Measurements from ENCODE around the gene SPEG. TPM values are rescaled to one million over a fixed set of nuclear protein-coding genes. Genes with fewer than 3 reads are reported as not detected.

Gene SPEG
- total and polyA plus RNA-seq, 2 experiments from 2014 or later, result 12.6 to 32.4 TPM

DNA sequence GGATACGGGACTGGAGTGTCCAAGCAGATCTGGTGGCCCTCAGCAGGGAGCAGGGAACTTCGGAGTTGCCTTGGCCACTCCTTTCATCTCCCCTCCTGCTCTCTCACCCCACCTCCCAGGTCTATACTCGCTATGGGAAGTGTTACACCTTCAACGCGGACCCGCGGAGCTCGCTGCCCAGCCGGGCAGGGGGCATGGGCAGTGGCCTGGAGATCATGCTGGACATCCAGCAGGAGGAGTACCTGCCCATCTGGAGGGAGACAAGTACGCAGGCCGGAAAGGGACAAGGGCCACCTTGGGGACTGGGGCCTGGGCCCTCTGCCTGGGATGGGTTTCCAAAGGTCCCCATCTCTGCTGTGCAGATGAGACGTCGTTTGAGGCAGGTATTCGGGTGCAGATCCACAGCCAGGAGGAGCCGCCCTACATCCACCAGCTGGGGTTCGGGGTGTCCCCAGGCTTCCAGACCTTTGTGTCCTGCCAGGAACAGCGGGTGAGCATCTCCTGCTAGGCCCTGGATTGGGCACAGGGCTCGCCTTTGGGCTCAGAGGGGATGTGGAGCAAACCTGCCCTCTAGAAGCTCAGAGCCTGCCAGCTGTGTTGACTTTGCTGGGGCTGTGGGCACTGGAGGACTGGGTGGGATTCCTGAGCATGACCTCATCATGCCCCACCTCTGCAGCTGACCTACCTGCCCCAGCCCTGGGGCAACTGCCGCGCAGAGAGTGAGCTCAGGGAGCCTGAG is 97.2 kb downstream of the SPEG start:
- Histone ChIP-seq H3F3A (replicated peaks; ENCODE audit: low read depth) (no peaks in the 10 kb centered on the region), H3K9me2 (ENCODE audit: insufficient read depth) (no peaks in the 10 kb centered on the region), H3K4me2 (no peak overlapping the region), H4K20me1 (replicated peaks; ENCODE audit: insufficient read depth) (no peaks in the 10 kb centered on the region), H2AFZ (no peak overlapping the region), H3K4me1 (ENCODE audit: insufficient read depth) (peaks cover 10% of the 10 kb centered on the region), H3K27me3 (ENCODE audit: insufficient read depth) (peaks cover 29% of the 10 kb centered on the region), H3K4me3 (no peak overlapping the region), H3K79me2 (replicated peaks; ENCODE audit: insufficient read depth) (no peaks in the 10 kb centered on the region), H3K27ac (ENCODE audit: low read depth) (no peak overlapping the region), H3K36me3 (ENCODE audit: insufficient read depth) (no peaks in the 10 kb centered on the region; the same call in 1 of the 2 replicates)
- ATAC-seq (no peak), DNase-seq (ENCODE audit: low spot score) (no peak)
- no peak overlapping the region for H3K4me3 Mint-ChIP-seq
- H3K4me1 Mint-ChIP-seq, result peaks cover 27% of the 10 kb centered on the region
- H3K27ac Mint-ChIP-seq, result no peak overlapping the region
- TF ChIP-seq CTCF (conservative IDR thresholded peaks at IDR 0.05; ENCODE audit: low read depth in 2 of 2) (no peak), EZH2 (IDR thresholded peaks at IDR 0.05; ENCODE audit: low read depth, unreplicated experiment) (no peak), STAT1 (IDR thresholded peaks at IDR 0.05; ENCODE audit: unreplicated experiment) (no peak), NANOG (IDR thresholded peaks at IDR 0.05; ENCODE audit: borderline replicate concordance) (no peak), JUNB (IDR thresholded peaks at IDR 0.05; ENCODE audit: unreplicated experiment) (no peak), ZNF331 (CRISPR knock-in tag; IDR thresholded peaks at IDR 0.05; ENCODE audit: low read depth) (no peak), POLR2AphosphoS5 (IDR thresholded peaks at IDR 0.05; ENCODE audit: low read depth) (no peak), ZNF114 (CRISPR knock-in tag; IDR thresholded peaks at IDR 0.05) (no peak), CREB1 (CRISPR knock-in tag; IDR thresholded peaks at IDR 0.05; ENCODE audit: low read depth) (no peak), EZH2phosphoT487 (IDR thresholded peaks at IDR 0.05; ENCODE audit: unreplicated experiment) (no peak)
- TF ChIP-seq, protein P1, sequence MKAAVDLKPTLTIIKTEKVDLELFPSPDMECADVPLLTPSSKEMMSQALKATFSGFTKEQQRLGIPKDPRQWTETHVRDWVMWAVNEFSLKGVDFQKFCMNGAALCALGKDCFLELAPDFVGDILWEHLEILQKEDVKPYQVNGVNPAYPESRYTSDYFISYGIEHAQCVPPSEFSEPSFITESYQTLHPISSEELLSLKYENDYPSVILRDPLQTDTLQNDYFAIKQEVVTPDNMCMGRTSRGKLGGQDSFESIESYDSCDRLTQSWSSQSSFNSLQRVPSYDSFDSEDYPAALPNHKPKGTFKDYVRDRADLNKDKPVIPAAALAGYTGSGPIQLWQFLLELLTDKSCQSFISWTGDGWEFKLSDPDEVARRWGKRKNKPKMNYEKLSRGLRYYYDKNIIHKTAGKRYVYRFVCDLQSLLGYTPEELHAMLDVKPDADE (IDR thresholded peaks at IDR 0.05), result no peak
- TF ChIP-seq, protein P2, sequence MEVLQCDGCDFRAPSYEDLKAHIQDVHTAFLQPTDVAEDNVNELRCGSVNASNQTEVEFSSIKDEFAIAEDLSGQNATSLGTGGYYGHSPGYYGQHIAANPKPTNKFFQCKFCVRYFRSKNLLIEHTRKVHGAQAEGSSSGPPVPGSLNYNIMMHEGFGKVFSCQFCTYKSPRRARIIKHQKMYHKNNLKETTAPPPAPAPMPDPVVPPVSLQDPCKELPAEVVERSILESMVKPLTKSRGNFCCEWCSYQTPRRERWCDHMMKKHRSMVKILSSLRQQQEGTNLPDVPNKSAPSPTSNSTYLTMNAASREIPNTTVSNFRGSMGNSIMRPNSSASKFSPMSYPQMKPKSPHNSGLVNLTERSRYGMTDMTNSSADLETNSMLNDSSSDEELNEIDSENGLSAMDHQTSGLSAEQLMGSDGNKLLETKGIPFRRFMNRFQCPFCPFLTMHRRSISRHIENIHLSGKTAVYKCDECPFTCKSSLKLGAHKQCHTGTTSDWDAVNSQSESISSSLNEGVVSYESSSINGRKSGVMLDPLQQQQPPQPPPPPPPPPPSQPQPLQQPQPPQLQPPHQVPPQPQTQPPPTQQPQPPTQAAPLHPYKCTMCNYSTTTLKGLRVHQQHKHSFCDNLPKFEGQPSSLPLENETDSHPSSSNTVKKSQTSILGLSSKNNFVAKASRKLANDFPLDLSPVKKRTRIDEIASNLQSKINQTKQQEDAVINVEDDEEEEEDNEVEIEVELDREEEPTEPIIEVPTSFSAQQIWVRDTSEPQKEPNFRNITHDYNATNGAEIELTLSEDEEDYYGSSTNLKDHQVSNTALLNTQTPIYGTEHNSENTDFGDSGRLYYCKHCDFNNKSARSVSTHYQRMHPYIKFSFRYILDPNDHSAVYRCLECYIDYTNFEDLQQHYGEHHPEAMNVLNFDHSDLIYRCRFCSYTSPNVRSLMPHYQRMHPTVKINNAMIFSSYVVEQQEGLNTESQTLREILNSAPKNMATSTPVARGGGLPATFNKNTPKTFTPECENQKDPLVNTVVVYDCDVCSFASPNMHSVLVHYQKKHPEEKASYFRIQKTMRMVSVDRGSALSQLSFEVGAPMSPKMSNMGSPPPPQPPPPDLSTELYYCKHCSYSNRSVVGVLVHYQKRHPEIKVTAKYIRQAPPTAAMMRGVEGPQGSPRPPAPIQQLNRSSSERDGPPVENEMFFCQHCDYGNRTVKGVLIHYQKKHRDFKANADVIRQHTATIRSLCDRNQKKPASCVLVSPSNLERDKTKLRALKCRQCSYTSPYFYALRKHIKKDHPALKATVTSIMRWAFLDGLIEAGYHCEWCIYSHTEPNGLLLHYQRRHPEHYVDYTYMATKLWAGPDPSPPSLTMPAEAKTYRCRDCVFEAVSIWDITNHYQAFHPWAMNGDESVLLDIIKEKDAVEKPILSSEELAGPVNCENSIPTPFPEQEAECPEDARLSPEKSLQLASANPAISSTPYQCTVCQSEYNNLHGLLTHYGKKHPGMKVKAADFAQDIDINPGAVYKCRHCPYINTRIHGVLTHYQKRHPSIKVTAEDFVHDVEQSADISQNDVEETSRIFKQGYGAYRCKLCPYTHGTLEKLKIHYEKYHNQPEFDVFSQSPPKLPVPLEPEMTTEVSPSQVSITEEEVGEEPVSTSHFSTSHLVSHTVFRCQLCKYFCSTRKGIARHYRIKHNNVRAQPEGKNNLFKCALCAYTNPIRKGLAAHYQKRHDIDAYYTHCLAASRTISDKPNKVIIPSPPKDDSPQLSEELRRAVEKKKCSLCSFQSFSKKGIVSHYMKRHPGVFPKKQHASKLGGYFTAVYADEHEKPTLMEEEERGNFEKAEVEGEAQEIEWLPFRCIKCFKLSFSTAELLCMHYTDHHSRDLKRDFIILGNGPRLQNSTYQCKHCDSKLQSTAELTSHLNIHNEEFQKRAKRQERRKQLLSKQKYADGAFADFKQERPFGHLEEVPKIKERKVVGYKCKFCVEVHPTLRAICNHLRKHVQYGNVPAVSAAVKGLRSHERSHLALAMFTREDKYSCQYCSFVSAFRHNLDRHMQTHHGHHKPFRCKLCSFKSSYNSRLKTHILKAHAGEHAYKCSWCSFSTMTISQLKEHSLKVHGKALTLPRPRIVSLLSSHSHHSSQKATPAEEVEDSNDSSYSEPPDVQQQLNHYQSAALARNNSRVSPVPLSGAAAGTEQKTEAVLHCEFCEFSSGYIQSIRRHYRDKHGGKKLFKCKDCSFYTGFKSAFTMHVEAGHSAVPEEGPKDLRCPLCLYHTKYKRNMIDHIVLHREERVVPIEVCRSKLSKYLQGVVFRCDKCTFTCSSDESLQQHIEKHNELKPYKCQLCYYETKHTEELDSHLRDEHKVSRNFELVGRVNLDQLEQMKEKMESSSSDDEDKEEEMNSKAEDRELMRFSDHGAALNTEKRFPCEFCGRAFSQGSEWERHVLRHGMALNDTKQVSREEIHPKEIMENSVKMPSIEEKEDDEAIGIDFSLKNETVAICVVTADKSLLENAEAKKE (CRISPR knock-in tag; IDR thresholded peaks at IDR 0.05), result no peak
- TF ChIP-seq, protein P3, sequence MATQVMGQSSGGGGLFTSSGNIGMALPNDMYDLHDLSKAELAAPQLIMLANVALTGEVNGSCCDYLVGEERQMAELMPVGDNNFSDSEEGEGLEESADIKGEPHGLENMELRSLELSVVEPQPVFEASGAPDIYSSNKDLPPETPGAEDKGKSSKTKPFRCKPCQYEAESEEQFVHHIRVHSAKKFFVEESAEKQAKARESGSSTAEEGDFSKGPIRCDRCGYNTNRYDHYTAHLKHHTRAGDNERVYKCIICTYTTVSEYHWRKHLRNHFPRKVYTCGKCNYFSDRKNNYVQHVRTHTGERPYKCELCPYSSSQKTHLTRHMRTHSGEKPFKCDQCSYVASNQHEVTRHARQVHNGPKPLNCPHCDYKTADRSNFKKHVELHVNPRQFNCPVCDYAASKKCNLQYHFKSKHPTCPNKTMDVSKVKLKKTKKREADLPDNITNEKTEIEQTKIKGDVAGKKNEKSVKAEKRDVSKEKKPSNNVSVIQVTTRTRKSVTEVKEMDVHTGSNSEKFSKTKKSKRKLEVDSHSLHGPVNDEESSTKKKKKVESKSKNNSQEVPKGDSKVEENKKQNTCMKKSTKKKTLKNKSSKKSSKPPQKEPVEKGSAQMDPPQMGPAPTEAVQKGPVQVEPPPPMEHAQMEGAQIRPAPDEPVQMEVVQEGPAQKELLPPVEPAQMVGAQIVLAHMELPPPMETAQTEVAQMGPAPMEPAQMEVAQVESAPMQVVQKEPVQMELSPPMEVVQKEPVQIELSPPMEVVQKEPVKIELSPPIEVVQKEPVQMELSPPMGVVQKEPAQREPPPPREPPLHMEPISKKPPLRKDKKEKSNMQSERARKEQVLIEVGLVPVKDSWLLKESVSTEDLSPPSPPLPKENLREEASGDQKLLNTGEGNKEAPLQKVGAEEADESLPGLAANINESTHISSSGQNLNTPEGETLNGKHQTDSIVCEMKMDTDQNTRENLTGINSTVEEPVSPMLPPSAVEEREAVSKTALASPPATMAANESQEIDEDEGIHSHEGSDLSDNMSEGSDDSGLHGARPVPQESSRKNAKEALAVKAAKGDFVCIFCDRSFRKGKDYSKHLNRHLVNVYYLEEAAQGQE (IDR thresholded peaks at IDR 0.05; ENCODE audit: unreplicated experiment), result no peak
- no peaks in the 10 kb centered on the region for H3K9me3 Mint-ChIP-seq
- H3K36me3 Mint-ChIP-seq (ENCODE audit: low read depth), result no peaks in the 10 kb centered on the region
- H3K27me3 Mint-ChIP-seq (ENCODE audit: insufficient read depth, low read depth, poor library complexity), result peaks cover 44% of the 10 kb centered on the region

Data from GM23338 (cell line).